GM12878 (cell line): ENCODE data around the gene GNAO1. TPM values are rescaled to one million over a fixed set of nuclear protein-coding genes. Genes with fewer than 3 reads are reported as not detected.

ENCODE experiments used
- ATAC-seq: fragments of 200-7000 bp; cut with Tn5 transposase; 3 replicates; pipeline ENCODE4 v1.9.1; 2020; ENCODE audit warnings: mild to moderate bottlenecking, moderate library complexity
- BruUV-seq: library from RNA; stranded (reverse); fragments of 400-500 nt; replicated peaks from 2 replicates; lab custom pipeline; 2021; lab: Mats Ljungman, UMichigan
- CTCF ChIA-PET: fragments of 300-600 bp; sonication (Branson Sonifier 250); formaldehyde crosslinking; extraction: SDS; loops from one replicate; lab custom pipeline; 2021; ENCODE audit warnings: inconsistent platforms; lab: Yijun Ruan, JAX
- POLR2A ChIA-PET: fragments of 350-600 bp; formaldehyde crosslinking; extraction: SDS; loops from one replicate; lab custom pipeline; 2021; ENCODE audit warnings: inconsistent platforms; lab: Charles Lee
- RAD21 ChIA-PET: fragments of 300-600 bp; sonication (Branson Sonifier 250); formaldehyde crosslinking; loops from one replicate; lab custom pipeline; 2023; ENCODE audit warnings: antibody characterized with exemption; ENCODE audit not compliant: unreplicated experiment; lab: Charles Lee
- SMC1A ChIA-PET: fragments of 300-600 bp; sonication (Branson Sonifier 250); formaldehyde crosslinking; loops from one replicate; lab custom pipeline; 2023; ENCODE audit not compliant: unreplicated experiment, uncharacterized antibody; lab: Charles Lee
- DNase-seq: peaks from one replicate; pipeline ENCODE4 v3.0.0-alpha.2; 2011; ENCODE audit warnings: low read depth, low spot score
- FAIRE-seq: peaks from 3 replicates; lab custom pipeline; 2011; peaks lifted over from hg19 to GRCh38; lab: Jason Lieb, UNC
- H2AFZ ChIP-seq: 2 replicates; pipeline ENCODE4 v1.6.0; 2011; ENCODE audit warnings: low read depth, low read length, control low read depth; ENCODE audit not compliant: control insufficient read depth
- H3K27ac ChIP-seq: 2 replicates; pipeline ENCODE4 v1.5.1; 2011; ENCODE audit warnings: control low read depth; ENCODE audit not compliant: control insufficient read depth, insufficient read depth
- H3K27me3 ChIP-seq, 2 experiments: replicated peaks in 1 of 2; 2 replicates each; pipeline versions ENCODE4 v1.6.0 to v1.6.1; 2011; ENCODE audit warnings: low read length in 1 of 2; ENCODE audit not compliant: control insufficient read depth in 2 of 2, insufficient read depth in 2 of 2
- H3K36me3 ChIP-seq, 2 experiments: 2 replicates each; pipeline ENCODE4 v1.5.1; 2011; ENCODE audit warnings: low read length in 1 of 2; ENCODE audit not compliant: control insufficient read depth in 2 of 2, insufficient read depth in 2 of 2
- H3K4me1 ChIP-seq: 2 replicates; pipeline ENCODE4 v1.6.1; 2011; ENCODE audit warnings: mild to moderate bottlenecking, low read length, moderate library complexity, mixed read lengths; ENCODE audit not compliant: control insufficient read depth, insufficient read depth
- H3K4me2 ChIP-seq: 2 replicates; pipeline ENCODE4 v1.6.0; 2011; ENCODE audit warnings: control low read depth; ENCODE audit not compliant: control insufficient read depth, insufficient read depth
- H3K4me3 ChIP-seq: fragments of 200-600 bp; sonication (generic); 2 replicates; pipeline ENCODE4 v1.5.1; 2016
- H3K79me2 ChIP-seq: 2 replicates; pipeline ENCODE4 v1.6.0; 2011; ENCODE audit warnings: low read length; ENCODE audit not compliant: control insufficient read depth, insufficient read depth
- H3K9ac ChIP-seq: 2 replicates; pipeline ENCODE4 v1.8.0; 2011; ENCODE audit warnings: low read length, control low read depth, mixed read lengths; ENCODE audit not compliant: control insufficient read depth, insufficient read depth
- H3K9me3 ChIP-seq: replicated peaks from 3 replicates; pipeline ENCODE4 v1.5.1; 2011; ENCODE audit warnings: mild to moderate bottlenecking, low read length; ENCODE audit not compliant: control insufficient read depth, insufficient read depth
- H4K20me1 ChIP-seq: 2 replicates; pipeline ENCODE4 v1.6.0; 2011; ENCODE audit not compliant: control insufficient read depth, insufficient read depth
- ATF2 ChIP-seq: IDR thresholded peaks from 2 replicates; pipeline ENCODE4 v1.6.1; 2012; ENCODE audit warnings: low read length, inconsistent platforms
- BACH1 ChIP-seq: fragments of 450-650 bp; IDR thresholded peaks from 2 replicates; pipeline ENCODE4 v1.6.1; 2017; ENCODE audit warnings: mild to moderate bottlenecking, borderline replicate concordance
- BMI1 ChIP-seq: fragments of 450-650 bp; IDR thresholded peaks from 2 replicates; pipeline ENCODE4 v1.6.1; 2016; ENCODE audit warnings: mild to moderate bottlenecking, moderate library complexity, borderline replicate concordance
- CTCF ChIP-seq, 3 experiments: IDR thresholded peaks in 2 of 3; conservative IDR thresholded peaks in 1 of 3; 2 replicates each; pipeline ENCODE4 v1.5.1; 2011; ENCODE audit warnings: low read depth in 3 of 3, low read length in 3 of 3, mild to moderate bottlenecking in 3 of 3, control low read depth in 2 of 3, moderate library complexity in 2 of 3, inconsistent platforms in 1 of 3, mixed read lengths in 1 of 3; ENCODE audit not compliant: control insufficient read depth in 2 of 3, insufficient read depth in 1 of 3; ENCODE audit errors: extremely low read depth in 1 of 3
- EED ChIP-seq: sonication (generic); IDR thresholded peaks from 2 replicates; pipeline ENCODE4 v1.6.1; 2016; ENCODE audit warnings: antibody characterized with exemption, low read depth
- EP300 ChIP-seq, 2 experiments: fragments of 150-350 bp in 1 of 2; IDR thresholded peaks; 2 replicates each; pipeline ENCODE4 v1.6.1; 2011 to 2012; ENCODE audit warnings: low read depth in 2 of 2, low read length in 2 of 2, borderline replicate concordance in 1 of 2, improper control_type of control experiment in 1 of 2, inconsistent platforms in 1 of 2; ENCODE audit not compliant: control insufficient read depth in 1 of 2
- HDAC2 ChIP-seq: fragments of 200-600 bp; sonication (generic); IDR thresholded peaks from 2 replicates; pipeline ENCODE4 v1.6.1; 2017
- HDAC6 ChIP-seq: fragments of 200-600 bp; sonication (generic); IDR thresholded peaks from one replicate; pipeline ENCODE4 v1.8.0; 2017; ENCODE audit warnings: antibody characterized with exemption; ENCODE audit not compliant: unreplicated experiment
- NR2C1 ChIP-seq: fragments of 450-650 bp; IDR thresholded peaks from 2 replicates; pipeline ENCODE4 v1.6.1; 2017; ENCODE audit warnings: antibody characterized with exemption, mild to moderate bottlenecking, moderate library complexity
- RELA ChIP-seq: fragments of 450-650 bp; IDR thresholded peaks from 2 replicates; pipeline ENCODE4 v1.8.0; 2014; ENCODE audit warnings: borderline replicate concordance; ENCODE audit not compliant: partially characterized antibody
- TCF7 ChIP-seq: IDR thresholded peaks from 2 replicates; pipeline ENCODE4 v1.6.1; 2014; ENCODE audit warnings: antibody characterized with exemption, borderline replicate concordance
- ZNF687 ChIP-seq: fragments of 450-650 bp; IDR thresholded peaks from 2 replicates; pipeline ENCODE4 v1.6.1; 2017; ENCODE audit warnings: mild to moderate bottlenecking, moderate library complexity
- WGBS: methylation state at CpG from one replicate; pipeline ENCODE4 v1.1.6; 2016; ENCODE audit warnings: low lambda C conversion rate; ENCODE audit not compliant: insufficient replicate concordance, insufficient coverage; ENCODE audit errors: missing lambda C conversion rate; 5-methylcytosine and 5-hydroxymethylcytosine counted together
- in situ Hi-C: fragments of 300-500 bp; cut with MboI; formaldehyde crosslinking; loops from 9 replicates; pipeline ENCODE4 v1.14.3; 2018; ENCODE audit warnings: mixed read lengths
- intact Hi-C: fragments of 100-400 bp; cut with micrococcal nuclease; formaldehyde crosslinking; loops from one replicate; pipeline ENCODE4 v1.14.2; 2022; ENCODE audit not compliant: unreplicated experiment
- polyA plus RNA-seq, 11 experiments: library from polyadenylated mRNA; depleted of rRNA in 4 of 11; unstranded in 6 of 11; stranded (reverse) in 5 of 11; fragments of >200 nt; fragmentation: Nextera tagmentation in 4 of 11; fragmentation: Illumina TruSeq in 1 of 11; extraction: Ambion mirVana in 4 of 11; extraction: Trizol in 1 of 11; gene quantifications; 1 replicate in 1 of 11; 2 replicates in 10 of 11; pipeline versions ENCODE4 v1.2.1 to v1.2.3, GENCODE V29; 2011 to 2016; ENCODE audit warnings: inconsistent platforms in 2 of 11, missing spikeins in 2 of 11, low read depth in 1 of 11
- total RNA-seq, 4 experiments: library from RNA; depleted of rRNA in 3 of 4; stranded (reverse); fragments of >200 nt in 3 of 4; fragmentation: Illumina TruSeq in 1 of 4; extraction: Trizol in 1 of 4; gene quantifications; 2 replicates each; pipeline versions ENCODE4 v1.2.1 to v1.2.3, GENCODE V29; 2013 to 2021
- TF ChIP-seq, protein P1 (sequence below): fragments of 450-650 bp; IDR thresholded peaks from 2 replicates; pipeline ENCODE4 v1.6.1; 2017; ENCODE audit warnings: mild to moderate bottlenecking

Gene GNAO1
- total and polyA plus RNA-seq, 10 of the 15 experiments (the other 5 are each of a cell fraction or from before 2014, with no cell fraction given) = 0.05 to 0.28 (median 0.14) TPM; not detected in 6

DNA sequence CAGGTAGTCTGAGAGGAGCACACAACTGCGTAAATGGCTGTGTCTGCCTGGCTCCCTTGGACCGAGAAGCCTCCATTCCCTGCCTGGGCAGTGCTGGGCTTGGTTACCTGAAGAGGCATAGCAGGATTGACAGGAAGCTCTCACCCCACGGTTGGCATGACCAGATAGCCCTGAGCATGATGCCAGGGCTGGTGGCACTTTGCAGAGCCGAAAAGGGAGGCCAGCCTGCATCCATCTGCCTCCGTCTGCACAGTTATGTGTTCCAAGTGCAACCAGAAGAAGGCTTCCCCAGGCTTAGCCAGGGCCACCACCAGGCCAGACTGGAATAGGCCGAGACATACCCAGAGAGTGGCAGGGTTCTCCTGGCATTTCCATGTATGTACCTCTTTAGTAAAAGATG, 36.6 kb downstream of the GNAO1 start (continued):
- TF ChIP-seq HDAC6 = no peak
- TF ChIP-seq, all 136 proteins: peak for 0

GRCh38 chr16:56228476-56228875, 37.2 kb downstream of the GNAO1 start:
- Histone ChIP-seq H4K20me1 (no peaks in the 10 kb centered on the region), H3K79me2 (no peaks in the 10 kb centered on the region), H3K4me1 (no peaks in the 10 kb centered on the region), H3K27ac (no peak overlapping the region), H3K9ac (no peak overlapping the region), H3K9me3 (no peaks in the 10 kb centered on the region), H3K4me2 (no peak overlapping the region), H3K36me3 (no peaks in the 10 kb centered on the region), H3K4me3 (no peak overlapping the region), H3K27me3 (peaks cover 0 to 4% of the 10 kb centered on the region in 2 experiments; a peak in 2 of 4 replicates), H2AFZ (no peak overlapping the region)
- WGBS = 52% methylated on average over 4 of the region's 4 CpGs
- ChIA-PET RAD21 (no interaction called here), POLR2A (no interaction called here), SMC1A (no interaction called here), CTCF (no interaction called here)
- in situ Hi-C loops (no loop called here), intact Hi-C loops (no loop called here)
- FAIRE-seq (no peak), ATAC-seq (no peak), DNase-seq (no peak)
- TF ChIP-seq EED (no peak), HDAC2 (no peak), BMI1 (no peak), NR2C1 (no peak), CTCF (IDR thresholded peaks at IDR 0.05 in 2 of 3, conservative IDR thresholded peaks at IDR 0.05 in 1 of 3; ENCODE audit: control insufficient read depth in 2 of 3, extremely low read depth in 1 of 3, insufficient read depth in 1 of 3, low read depth in 3 of 3, low read length in 3 of 3) (no peak), TCF7 (no peak), EP300 (IDR thresholded peaks at IDR 0.05; ENCODE audit: borderline replicate concordance in 1 of 2, control insufficient read depth in 1 of 2, low read depth in 2 of 2, low read length in 2 of 2) (no peak), BACH1 (no peak), RELA (no peak), ATF2 (no peak), ZNF687 (no peak)
- TF ChIP-seq, protein P1, sequence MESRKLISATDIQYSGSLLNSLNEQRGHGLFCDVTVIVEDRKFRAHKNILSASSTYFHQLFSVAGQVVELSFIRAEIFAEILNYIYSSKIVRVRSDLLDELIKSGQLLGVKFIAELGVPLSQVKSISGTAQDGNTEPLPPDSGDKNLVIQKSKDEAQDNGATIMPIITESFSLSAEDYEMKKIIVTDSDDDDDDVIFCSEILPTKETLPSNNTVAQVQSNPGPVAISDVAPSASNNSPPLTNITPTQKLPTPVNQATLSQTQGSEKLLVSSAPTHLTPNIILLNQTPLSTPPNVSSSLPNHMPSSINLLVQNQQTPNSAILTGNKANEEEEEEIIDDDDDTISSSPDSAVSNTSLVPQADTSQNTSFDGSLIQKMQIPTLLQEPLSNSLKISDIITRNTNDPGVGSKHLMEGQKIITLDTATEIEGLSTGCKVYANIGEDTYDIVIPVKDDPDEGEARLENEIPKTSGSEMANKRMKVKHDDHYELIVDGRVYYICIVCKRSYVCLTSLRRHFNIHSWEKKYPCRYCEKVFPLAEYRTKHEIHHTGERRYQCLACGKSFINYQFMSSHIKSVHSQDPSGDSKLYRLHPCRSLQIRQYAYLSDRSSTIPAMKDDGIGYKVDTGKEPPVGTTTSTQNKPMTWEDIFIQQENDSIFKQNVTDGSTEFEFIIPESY = no peak
- BruUV-seq = no TSS peak
